Dedifferentiated amniotic fluid mesenchymal stem cell (primary cell): Measurements from ENCODE around the gene LGI4.
"Not testable (repeated sequence)": the region's sequence is repeated elsewhere in the genome, so short reads cannot be mapped to it uniquely, and the experiment has no call there.

Source experiments
- DNase-seq: peaks from one replicate; pipeline ENCODE4 v3.0.0-alpha.2; 2016; ENCODE audit errors: extremely low spot score

LGI4 gene

DNA sequence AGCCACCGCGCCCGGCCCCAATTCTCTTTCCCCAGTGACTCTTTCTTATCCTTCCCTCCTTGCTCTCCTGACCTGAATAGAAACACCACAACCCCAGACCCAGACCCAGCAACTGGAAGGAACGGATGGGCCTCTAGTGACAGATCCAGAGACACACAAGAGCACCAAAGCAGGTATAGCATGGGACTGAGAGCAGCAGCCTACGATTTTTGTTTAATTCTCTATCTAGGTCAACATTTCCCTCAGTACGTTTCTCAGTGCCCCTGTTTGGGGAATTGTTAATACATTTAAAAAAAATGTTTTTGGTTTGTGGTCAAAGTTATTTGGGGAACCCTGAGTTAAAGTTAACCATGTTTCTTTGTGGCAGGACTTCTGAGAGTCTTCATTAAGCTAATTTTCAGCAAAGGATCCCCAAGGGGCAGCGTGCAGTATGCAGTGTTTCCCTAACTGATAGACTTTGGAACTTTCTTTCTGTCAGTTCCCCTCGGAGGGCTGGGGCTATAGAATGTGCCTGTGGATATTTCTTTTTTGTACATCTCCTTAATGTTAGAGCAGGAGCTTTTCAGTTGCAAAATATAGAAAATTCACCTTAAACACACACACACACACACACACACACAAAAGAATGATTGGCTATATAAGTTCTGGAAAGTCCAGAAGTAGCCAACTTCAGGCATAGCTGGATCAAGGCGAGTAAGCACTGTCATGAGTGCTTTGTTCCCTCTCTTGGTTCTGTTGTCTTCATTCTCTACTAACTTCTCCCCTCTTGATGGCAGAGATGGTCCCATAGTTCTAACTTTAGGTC is 26.0 kb upstream of the LGI4 start:
- no peak for DNase-seq

DNA sequence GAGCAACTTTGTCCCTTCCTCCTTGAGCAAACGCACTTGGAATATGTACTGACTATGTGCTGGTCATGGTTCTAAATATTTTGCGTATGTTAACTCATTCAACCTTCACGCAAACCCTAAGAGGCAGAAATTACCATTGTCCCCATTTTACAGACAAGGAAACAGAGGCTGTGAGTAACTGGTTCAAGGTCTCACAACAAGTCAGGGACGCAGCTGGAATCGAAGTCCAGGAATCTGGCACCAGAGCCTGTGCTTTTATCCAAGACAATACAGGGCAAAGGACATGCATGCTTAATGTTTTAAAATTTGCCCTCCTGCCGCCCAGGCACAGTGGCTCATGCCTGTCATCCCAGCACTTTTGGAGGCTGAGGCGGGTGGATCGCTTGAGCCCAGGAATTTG is 24.7 kb upstream of the LGI4 start:
- no peak for DNase-seq

GRCh38 chr19:35157431-35157830 is 22.6 kb upstream of the LGI4 start:
- DNase-seq, result no peak

- DNase-seq, result no peak
These were observed 21.8 kb upstream of the LGI4 start for GRCh38 chr19:35156673-35157014.

- DNase-seq, result no peak
These were observed 21.3 kb upstream of the LGI4 start for GRCh38 chr19:35155981-35156672.

DNA sequence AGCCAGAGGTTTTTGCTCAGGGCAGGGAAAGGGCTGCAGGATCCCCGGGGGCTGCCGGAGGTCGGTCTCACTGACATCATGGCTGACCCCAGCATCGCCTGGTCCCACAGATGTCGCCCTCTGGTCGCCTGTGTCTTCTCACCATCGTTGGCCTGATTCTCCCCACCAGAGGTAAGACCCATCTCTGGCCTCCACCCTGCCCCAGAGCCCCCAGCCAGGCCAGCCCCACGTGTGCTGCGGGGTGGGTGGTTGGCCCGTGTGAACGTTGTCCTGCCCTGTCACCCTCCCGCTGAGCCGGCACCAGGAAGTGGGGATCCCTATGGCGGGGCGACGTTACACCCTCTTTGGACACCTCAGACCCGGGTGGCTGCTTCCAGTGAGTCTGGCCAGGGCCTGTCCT is 20.6 kb upstream of the LGI4 start:
- no peak for DNase-seq

DNA sequence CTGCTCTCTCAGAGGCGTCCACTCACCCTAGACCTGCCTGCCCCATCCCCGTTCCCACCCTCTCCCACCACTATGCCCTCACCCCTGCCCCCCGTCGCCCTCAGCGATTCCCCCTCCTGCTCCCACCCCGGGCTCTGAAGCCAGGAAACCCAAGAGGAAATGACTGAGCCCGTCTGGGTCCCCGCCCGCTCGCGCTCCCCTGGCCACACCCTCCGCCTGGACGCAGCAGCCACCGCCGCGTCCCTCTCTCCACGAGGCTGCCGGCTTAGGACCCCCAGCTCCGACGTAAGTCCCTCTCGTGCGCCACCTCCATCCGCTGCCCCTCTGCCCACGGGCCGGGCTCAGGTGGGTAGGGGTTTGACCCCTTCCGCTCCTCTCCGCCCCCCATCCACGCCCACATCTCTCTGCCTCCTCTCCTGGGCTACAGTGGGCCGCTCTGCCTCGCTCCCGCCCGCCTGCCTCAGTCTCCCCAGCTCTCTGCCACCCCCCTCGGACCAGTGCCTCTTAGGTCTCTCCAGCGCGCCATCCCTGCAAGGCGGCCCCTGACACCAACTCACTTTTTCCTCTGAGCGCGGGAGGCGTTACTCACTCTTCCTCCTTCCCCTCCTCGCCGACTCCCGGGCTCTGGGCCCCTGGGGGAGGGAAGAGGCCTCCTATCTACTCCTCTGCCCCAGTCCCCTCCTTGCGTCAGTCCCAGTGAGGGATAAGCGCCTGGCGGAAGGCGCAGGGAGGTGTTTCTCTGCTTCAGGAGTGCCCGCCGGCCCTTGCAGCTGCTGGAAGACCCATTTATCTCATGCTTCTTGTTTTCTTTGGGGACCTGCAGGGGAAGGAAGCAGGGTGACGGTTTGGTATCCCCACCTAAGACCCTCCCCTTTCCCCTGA is 19.9 kb upstream of the LGI4 start, which contains the start of gene FXYD5:
Gene FXYD5, plus strand, starts transcription at position 211 of the 882 bp plus-strand sequence. CDS start 816 bp downstream, outside the sequence.
- peak; percentile 64 for DNase-seq

DNA sequence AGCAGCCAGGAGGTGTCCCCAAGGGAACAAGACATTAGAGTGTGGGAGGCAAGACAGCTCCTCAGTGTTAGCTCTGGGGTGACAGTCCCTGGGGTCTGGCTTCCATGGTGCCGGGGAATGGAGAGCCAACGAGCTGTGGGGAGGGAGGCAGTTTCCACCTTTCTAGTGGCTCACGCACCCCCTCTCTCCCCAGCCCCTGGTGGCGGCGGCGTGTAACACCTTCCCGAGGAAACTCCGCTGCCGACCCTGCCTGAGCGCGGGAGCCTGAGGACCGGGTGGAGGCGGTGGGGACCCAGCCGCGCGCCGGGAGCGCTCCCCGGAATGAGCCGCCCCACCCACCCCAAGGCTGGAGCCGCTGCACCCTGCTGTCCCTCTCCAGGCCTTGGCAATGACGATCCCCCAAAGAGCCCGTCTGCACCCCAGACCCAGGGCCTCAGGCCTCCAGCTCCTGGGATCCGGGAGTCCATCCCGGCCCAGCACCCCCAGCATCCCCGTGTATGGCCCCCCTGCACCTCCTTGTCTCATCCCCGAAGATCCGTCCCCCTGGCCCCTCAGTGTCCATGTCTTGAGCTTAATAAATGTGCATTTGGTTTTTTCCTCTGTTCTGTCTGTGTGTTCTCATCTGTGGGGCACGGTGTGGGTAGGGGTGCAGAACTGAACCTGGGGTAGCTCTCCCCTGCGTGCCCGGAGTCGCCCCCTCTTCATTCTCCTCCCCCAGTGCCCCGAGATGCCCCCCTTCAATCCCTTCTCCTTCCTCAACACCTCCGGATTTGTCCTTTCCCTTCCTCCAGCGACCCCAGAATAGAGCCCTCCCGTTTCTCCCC is 19.1 kb upstream of the LGI4 start:
- DNase-seq, result no peak

DNA sequence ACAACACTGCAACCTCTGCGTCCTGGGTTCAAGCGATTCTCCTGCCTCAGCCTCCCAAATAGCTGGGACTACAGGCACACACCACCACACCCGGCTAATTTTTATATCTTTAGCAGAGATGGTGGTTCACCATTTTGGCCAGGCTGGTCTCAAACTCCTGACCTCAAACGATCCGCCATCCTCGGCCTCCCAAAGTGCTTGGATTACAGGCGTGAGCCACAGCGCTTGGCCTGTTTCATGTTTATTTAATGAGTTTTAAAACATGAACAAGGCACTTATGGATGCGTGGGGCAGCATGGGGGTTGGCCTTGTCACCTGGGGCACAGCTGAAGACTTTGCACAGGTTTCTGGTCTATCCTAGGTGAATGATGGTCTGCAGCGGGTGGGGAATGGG is 18.3 kb upstream of the LGI4 start:
- not testable (repeated sequence) for DNase-seq

DNA sequence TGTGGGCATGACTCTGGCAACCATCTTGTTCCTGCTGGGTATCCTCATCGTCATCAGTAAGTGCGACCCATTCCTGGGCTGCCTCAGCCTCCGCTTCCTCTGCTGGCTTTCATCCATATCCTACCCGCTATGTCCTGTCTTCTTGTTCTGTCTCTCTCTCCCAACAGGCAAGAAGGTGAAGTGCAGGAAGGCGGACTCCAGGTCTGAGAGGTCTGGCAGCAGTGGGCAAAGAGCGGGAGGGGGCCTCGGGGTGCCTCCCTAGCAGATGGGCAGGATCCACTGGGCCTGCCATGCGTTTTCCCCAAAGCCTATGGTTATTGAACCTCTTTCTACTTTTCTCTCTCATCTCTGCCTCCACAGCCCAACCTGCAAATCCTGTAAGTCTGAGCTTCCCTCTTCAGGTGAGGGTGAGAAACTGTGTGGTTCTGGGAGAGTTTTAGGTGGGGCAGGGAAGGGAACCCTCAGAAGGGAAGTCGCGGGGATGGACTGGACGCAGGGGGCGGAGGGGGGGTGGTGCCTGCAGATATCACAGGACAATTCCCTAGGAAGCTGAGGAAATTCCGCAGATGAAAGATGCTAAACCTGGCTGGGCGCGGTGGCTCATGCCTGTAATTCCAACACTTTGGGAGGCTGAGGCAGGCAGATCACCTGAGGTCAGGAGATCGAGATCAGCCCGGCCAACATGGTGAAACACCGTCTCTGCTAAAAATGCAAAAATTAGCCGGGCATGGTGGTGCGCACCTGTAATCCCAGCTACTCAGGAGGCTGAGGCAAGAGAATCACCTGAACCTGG is 16.6 kb upstream of the LGI4 start:
- DNase-seq, result no peak

GRCh38 chr19:35150445-35150844 is 15.6 kb upstream of the LGI4 start:
- DNase-seq, result no peak

GRCh38 chr19:35149463-35149862 is 14.6 kb upstream of the LGI4 start:
- no peak for DNase-seq

DNA sequence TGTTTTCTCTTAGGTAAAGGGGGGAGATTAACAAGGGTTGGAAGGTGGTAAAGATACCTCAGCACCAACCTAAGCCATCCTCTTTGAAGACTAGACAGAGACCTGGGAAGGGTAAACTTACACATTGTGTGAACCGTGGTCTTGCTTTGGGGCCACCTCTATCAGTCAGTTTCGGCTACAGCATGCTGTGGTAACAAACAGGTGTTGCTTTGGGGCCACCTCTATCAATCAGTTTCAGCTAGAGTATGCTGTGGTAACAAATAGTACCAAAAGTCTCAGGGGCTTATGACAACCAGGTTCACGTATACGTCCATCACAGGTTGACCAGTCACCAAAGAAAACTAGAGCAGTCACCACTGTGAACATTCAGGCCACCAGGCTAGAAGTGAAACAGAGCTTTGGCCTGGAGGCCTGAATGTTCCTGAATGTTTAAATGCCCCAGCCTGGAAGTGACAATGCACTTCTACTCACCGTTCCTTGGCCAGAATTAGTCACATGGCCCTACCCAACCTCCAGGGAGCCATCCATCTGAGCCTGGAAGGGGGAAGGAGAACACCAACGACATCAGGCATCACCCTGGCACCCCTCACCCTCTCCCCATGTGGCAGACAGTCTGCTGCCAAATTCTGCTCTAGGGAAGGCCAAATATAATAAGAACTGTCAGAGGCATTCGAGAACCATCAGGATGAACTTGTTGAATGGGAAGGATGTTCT is 12.0 kb upstream of the LGI4 start:
- DNase-seq, result no peak

- DNase-seq, result no peak
These were observed 10.0 kb upstream of the LGI4 start for GRCh38 chr19:35144600-35145436.

GRCh38 chr19:35144259-35144599 is 9.4 kb upstream of the LGI4 start:
- DNase-seq, result no peak

- DNase-seq, result no peak
These were observed 9.0 kb upstream of the LGI4 start for GRCh38 chr19:35143818-35144217.

DNA sequence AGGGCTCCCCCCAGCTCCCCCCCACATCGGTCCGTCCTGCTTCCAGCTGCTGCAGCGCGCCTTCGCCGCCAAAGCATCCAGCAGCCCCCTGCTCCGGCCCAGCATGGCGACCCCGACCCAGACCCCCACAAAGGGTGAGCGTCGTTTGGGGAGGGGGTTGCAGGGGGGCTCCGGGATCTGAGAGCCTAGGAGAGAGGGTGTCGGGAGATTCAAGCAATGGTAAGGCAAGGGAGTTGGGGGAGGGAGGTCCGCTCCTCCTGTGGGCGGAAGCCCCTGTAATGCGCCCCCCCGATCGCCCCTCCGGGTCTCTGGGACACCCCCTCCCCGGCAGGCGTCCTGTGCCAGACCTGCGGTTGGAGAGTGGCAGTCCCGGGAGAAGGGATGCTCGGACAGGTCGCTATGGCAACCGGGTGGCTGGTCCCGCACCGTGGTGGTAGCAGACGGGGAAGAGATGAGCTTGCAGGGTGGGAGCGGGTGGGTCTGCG is 8.4 kb upstream of the LGI4 start, which contains the start of gene FXYD7:
Gene FXYD7, plus strand, starts transcription at position 25 of the 485 bp plus-strand sequence. Its CDS starts 79 bp downstream, at position 104.
- no peak for DNase-seq

DNA sequence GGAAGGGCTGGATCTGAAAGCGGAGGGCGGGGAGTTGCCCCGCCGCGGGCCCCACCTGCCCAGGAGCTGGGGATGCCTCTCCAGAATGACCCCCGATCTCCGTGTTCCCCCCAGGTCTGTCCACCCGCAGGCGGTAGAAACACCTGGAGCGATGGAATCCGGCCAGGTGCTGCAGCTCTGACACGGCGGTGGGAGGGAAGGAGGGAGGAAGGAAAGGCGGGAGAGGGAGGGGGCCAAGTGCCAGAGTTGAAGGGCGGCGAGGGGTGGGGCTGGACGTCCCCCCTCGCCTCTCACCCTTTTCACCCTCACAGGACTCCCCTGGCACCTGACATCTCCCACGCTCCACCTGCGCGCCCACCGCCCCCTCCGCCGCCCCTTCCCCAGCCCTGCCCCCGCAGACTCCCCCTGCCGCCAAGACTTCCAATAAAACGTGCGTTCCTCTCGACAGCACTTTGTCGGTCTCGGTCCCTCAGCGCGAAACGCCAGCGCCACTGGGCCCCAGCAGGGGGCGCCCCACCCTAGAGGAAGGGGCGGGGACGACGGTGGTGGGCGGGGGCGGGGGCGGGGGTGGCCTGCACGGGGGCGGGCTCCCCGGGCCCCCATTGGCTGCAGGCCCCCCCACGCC is 7.9 kb upstream of the LGI4 start:
- DNase-seq, result no peak
